ENCODE measurements around the gene AFDN.

DNA sequence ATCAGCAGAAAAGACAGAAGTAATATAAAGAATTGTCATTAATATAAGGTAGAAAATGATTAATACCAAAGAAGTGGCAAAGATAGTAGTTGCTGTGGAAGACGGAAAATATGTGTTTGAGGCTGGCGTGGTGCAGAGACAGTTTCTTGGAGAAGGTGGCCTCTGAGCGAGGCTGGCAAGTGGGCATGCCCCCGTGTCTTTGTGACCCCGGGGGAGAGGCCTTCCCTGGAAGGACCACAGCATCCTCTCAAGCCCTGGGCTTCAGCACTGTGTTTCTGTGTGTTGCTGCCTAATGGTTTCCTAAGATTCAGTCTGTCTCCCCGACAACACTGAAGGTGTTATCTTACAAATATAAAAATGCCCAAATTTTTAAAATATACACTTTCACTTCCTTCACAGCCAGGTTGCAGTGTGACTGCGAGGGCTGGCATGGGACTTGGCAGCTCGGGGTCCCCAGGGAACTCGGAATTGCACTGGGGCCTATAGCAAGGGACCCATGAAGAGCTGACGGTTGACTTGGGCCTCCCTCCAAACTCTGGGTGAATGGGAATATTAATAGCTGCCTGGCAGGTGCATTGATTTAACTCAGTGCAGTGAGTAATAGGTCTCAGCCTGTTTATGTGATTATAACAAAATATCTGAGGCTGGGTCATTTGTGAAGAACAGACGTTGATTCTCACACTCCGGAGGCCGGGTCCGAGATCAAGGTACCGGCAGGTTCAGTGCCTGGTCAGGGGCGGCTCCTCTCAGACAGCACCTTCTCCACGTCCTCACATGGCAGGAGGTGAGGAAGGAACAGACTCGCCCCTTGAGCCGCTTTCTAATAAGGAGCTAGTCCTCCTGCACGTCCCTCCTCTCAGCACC lies 47.4 kb upstream of the AFDN start:
- TF ChIP-seq, protein P1, sequence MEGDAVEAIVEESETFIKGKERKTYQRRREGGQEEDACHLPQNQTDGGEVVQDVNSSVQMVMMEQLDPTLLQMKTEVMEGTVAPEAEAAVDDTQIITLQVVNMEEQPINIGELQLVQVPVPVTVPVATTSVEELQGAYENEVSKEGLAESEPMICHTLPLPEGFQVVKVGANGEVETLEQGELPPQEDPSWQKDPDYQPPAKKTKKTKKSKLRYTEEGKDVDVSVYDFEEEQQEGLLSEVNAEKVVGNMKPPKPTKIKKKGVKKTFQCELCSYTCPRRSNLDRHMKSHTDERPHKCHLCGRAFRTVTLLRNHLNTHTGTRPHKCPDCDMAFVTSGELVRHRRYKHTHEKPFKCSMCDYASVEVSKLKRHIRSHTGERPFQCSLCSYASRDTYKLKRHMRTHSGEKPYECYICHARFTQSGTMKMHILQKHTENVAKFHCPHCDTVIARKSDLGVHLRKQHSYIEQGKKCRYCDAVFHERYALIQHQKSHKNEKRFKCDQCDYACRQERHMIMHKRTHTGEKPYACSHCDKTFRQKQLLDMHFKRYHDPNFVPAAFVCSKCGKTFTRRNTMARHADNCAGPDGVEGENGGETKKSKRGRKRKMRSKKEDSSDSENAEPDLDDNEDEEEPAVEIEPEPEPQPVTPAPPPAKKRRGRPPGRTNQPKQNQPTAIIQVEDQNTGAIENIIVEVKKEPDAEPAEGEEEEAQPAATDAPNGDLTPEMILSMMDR (IDR thresholded peaks at IDR 0.05; ENCODE audit: insufficient read depth, low read length, poor library complexity, severe bottlenecking) = no peak
- TF ChIP-seq EZH2phosphoT487 (conservative IDR thresholded peaks at IDR 0.05; ENCODE audit: low read length) = no peak

All from SU-DHL-6 (cell line).